ENCODE measurements around the gene DAD1. TPM values are rescaled to one million over a fixed set of nuclear protein-coding genes. Genes with fewer than 3 reads are reported as not detected.
"Not testable (repeated sequence)": the region's sequence is repeated elsewhere in the genome, so short reads cannot be mapped to it uniquely, and the experiment has no call there.

The DAD1 gene
- total and polyA plus RNA-seq, 2 of the 8 experiments (the other 6 are each of a cell fraction or from before 2014, with no cell fraction given): 131 to 440 TPM

DNA sequence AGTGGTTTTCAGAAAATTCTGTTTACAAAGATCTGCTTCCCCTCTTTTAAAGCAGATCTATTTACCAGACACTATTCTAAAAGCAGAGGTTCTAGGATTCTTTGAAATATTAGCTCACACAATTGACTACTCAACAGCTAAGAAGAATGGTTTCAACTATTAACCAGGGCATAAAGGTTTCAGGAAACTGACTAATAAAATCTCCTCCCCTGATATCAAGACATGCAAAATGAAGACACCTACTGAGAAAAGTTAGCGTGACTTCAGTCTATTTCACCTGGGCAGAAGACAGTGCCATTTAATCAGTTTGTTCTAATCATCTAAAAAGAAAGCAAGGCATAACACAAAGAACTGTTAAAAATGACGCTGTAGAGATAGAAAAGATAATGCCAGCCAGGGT is 22.2 kb downstream of the DAD1 start (continued):
- TF ChIP-seq, protein P1, sequence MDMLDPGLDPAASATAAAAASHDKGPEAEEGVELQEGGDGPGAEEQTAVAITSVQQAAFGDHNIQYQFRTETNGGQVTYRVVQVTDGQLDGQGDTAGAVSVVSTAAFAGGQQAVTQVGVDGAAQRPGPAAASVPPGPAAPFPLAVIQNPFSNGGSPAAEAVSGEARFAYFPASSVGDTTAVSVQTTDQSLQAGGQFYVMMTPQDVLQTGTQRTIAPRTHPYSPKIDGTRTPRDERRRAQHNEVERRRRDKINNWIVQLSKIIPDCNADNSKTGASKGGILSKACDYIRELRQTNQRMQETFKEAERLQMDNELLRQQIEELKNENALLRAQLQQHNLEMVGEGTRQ (IDR thresholded peaks at IDR 0.05; ENCODE audit: low read length): no peak
- TF ChIP-seq CREB1 (IDR thresholded peaks at IDR 0.05) (no peak), BACH1 (IDR thresholded peaks at IDR 0.05; ENCODE audit: low read length) (no peak), JUND (IDR thresholded peaks at IDR 0.05; ENCODE audit: low read length) (no peak)

DNA sequence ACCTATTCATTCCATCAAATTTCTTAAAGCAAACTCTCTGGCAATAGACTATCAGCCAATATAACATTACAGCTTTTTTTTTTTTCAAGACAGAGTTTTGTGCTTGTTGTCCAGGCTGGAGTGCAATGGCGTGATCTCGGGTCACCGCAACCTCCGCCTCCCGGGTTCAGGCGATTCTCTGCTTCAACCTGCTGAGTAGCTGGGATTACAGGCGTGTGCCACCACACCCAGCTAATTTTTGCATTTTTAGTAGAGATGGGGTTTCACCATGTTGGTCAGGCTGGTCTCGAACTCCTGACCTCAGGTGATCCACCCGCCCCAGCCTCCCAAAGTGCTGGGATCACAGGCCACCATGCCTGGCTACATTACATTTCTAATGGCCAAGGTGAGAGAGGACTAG is 22.8 kb downstream of the DAD1 start:
- H3K79me1 ChIP-seq (ENCODE audit: low read depth, low read length); H3K18ac ChIP-seq (ENCODE audit: extremely low read depth, low read length); H3K4me2 ChIP-seq (ENCODE audit: insufficient read depth in 1 of 2, low read depth in 2 of 2, low read length in 2 of 2); H3K56ac ChIP-seq (replicated peaks; ENCODE audit: insufficient read length, low read depth, low read length); H3K27me3 ChIP-seq (replicated peaks in 1 of 4; ENCODE audit: control insufficient read depth in 3 of 4, extremely low read depth in 1 of 4, insufficient read depth in 3 of 4, low read length in 3 of 4); POLR2A ChIA-PET (ENCODE audit: partially characterized antibody); H3K4ac ChIP-seq (replicated peaks; ENCODE audit: insufficient read length, low read depth, low read length); H3K23ac ChIP-seq (ENCODE audit: insufficient read length); H3K27ac ChIP-seq (ENCODE audit: low read depth, low read length); H4K5ac ChIP-seq (ENCODE audit: insufficient read length, low read depth, low read length); H2BK20ac ChIP-seq (ENCODE audit: low read length); H3K4me3 ChIP-seq (ENCODE audit: extremely low read depth in 1 of 4, insufficient read depth in 2 of 4, low read depth in 3 of 4, low read length in 4 of 4); H4K91ac ChIP-seq (replicated peaks; ENCODE audit: insufficient read length, low read length); DNase-seq (ENCODE audit: low read depth in 1 of 2, low spot score in 2 of 2); H4K8ac ChIP-seq (ENCODE audit: extremely low read depth, insufficient read depth, low read length); H2AK5ac ChIP-seq (ENCODE audit: low read depth, low read length); H2AFZ ChIP-seq (ENCODE audit: low read length); H4K20me1 ChIP-seq (replicated peaks in 1 of 2; ENCODE audit: control insufficient read depth in 1 of 2, insufficient read depth in 2 of 2, low read length in 2 of 2); H3K9me3 ChIP-seq (ENCODE audit: insufficient read depth in 2 of 2, low read depth in 1 of 2, low read length in 1 of 2); H2BK15ac ChIP-seq (ENCODE audit: low read length); H2BK5ac ChIP-seq (ENCODE audit: low read depth, low read length); H2BK120ac ChIP-seq (replicated peaks; ENCODE audit: low read depth, low read length); H2BK12ac ChIP-seq (ENCODE audit: low read depth, low read length); H3K4me1 ChIP-seq (replicated peaks in 1 of 4; ENCODE audit: control insufficient read depth in 3 of 4, insufficient read depth in 4 of 4, low read length in 3 of 4); H3K9ac ChIP-seq (replicated peaks in 1 of 4; ENCODE audit: extremely low read depth in 1 of 4, low read depth in 3 of 4, low read length in 3 of 4); H3K14ac ChIP-seq (ENCODE audit: insufficient read length); FAIRE-seq; H3K23me2 ChIP-seq (ENCODE audit: low read depth, low read length): not testable (repeated sequence)
- WGBS, 2 experiments (ENCODE audit: extremely low coverage in 1 of 2, insufficient coverage in 1 of 2, insufficient read length in 1 of 2, insufficient replicate concordance in 2 of 2, low coverage in 1 of 2, low lambda C conversion rate in 2 of 2, missing lambda C conversion rate in 1 of 2): 82% methylated on average over 9 of the region's 9 CpGs; no CpG with 5 or more reads in 1 of the 2 experiments
- CTCF ChIA-PET (ENCODE audit: partially characterized antibody): interaction anchor here (0.7 to 5.3 kb wide), 6 partner anchors 8 to 262 kb away, joined by 3 to 26 read pairs (median 4); no protein-coding TSS in a partner anchor
- H3K36me3 ChIP-seq (ENCODE audit: control insufficient read depth in 2 of 4, insufficient read depth in 4 of 4, low read length in 3 of 4): peaks cover 0 to 23% (median 5%) of the 10 kb centered on the region in 4 experiments
- H3K79me2 ChIP-seq (ENCODE audit: control insufficient read depth in 1 of 2, insufficient read depth in 2 of 2, low read length in 2 of 2): peaks cover 0 to 14% of the 10 kb centered on the region in 2 experiments; a peak in 1 of 4 replicates
